ENCODE data around the gene NCKAP5L. TPM values are rescaled to one million over a fixed set of nuclear protein-coding genes. Genes with fewer than 3 reads are reported as not detected.

Gene NCKAP5L, protein sequence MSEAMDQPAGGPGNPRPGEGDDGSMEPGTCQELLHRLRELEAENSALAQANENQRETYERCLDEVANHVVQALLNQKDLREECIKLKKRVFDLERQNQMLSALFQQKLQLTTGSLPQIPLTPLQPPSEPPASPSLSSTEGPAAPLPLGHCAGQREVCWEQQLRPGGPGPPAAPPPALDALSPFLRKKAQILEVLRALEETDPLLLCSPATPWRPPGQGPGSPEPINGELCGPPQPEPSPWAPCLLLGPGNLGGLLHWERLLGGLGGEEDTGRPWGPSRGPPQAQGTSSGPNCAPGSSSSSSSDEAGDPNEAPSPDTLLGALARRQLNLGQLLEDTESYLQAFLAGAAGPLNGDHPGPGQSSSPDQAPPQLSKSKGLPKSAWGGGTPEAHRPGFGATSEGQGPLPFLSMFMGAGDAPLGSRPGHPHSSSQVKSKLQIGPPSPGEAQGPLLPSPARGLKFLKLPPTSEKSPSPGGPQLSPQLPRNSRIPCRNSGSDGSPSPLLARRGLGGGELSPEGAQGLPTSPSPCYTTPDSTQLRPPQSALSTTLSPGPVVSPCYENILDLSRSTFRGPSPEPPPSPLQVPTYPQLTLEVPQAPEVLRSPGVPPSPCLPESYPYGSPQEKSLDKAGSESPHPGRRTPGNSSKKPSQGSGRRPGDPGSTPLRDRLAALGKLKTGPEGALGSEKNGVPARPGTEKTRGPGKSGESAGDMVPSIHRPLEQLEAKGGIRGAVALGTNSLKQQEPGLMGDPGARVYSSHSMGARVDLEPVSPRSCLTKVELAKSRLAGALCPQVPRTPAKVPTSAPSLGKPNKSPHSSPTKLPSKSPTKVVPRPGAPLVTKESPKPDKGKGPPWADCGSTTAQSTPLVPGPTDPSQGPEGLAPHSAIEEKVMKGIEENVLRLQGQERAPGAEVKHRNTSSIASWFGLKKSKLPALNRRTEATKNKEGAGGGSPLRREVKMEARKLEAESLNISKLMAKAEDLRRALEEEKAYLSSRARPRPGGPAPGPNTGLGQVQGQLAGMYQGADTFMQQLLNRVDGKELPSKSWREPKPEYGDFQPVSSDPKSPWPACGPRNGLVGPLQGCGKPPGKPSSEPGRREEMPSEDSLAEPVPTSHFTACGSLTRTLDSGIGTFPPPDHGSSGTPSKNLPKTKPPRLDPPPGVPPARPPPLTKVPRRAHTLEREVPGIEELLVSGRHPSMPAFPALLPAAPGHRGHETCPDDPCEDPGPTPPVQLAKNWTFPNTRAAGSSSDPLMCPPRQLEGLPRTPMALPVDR (N-terminal part only)
- 23.5 TPM for polyA plus RNA-seq (2013, experiment 1 of 2)
- 22.0 TPM for polyA plus RNA-seq (2013, experiment 2 of 2)

DNA sequence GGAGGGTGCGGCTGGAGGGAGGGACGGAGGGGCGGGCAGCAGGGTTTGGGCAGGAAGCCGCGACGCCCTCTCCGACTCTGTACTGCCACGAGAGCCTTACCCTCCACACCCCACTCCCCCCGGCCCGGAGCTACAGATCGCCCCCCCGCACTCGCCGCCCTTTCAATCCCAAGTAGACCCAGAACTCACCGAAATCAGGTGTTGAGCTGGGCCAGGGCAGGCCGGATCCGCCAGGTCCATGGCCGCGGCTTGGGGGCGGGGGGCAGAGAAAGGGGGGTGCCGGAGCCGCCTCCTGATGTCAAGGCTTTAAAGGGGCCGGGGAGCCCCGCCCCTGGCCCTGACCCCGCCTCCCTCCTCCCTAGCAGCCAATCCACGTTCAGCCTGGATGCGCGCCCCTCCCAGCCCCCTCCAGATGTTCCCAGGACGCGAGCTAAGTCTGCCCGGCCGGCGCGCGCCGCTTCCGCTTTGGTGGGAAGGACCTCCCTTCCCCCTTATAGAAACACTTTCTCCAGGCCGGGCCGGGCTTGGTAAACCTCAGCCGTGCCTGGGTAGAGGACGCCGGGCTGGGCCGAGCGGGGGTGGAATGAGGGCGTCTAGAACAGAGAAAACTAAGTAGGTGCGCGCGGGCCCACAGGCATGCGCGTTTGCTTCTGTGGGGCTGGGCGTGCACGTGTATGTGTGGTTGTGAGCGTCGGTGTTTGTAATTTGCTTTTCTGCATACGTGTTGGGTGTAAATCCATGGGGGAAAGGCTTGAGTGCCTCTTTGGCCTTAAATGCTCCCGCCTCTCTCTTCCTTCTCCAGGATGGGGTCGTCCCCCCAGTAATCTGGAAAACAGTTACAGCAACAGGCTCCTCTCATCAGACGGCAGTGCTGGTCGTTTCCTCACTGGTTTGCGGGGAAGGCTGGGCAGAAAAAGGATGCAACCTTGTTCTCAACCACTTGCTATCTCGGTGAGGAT, at the start of gene NCKAP5L:
NCKAP5L (minus strand) TSS at position 281 of the 959 bp plus-strand sequence. CDS start 24,369 bp downstream, outside the sequence.
- Histone ChIP-seq H3K9ac (ENCODE audit: low read length) (peak within 1 kb of the TSS; percentile 93), H2BK15ac (ENCODE audit: low read depth, poor library complexity, severe bottlenecking) (peak within 1 kb of the TSS; percentile 90), H3K4me3 (ENCODE audit: insufficient read depth in 1 of 2, low read depth in 1 of 2, low read length in 2 of 2) (peak within 1 kb of the TSS; percentile 87 to 92), H3K27me3 (ENCODE audit: control insufficient read depth in 1 of 2, insufficient read depth in 1 of 2, low read length in 2 of 2) (no peaks in the 10 kb centered on the region), H2BK12ac (ENCODE audit: low read length in 2 of 2) (peak within 1 kb of the TSS; percentile 37 to 91), H3K79me1 (replicated peaks; ENCODE audit: low read length, poor library complexity, severe bottlenecking) (peaks cover 2% of the 10 kb centered on the region), H4K91ac (ENCODE audit: low read length) (peak within 1 kb of the TSS; percentile 84), H3K14ac (ENCODE audit: low read length in 2 of 2) (peak within 1 kb of the TSS in 1 of 2 experiments; percentile 94), H2BK5ac (ENCODE audit: low read depth, low read length, poor library complexity, severe bottlenecking) (peak within 1 kb of the TSS; percentile 90), H3K27ac (ENCODE audit: low read length, poor library complexity, severe bottlenecking) (peak within 1 kb of the TSS; percentile 99), H3K23ac (ENCODE audit: low read length in 2 of 2) (peak within 1 kb of the TSS in 1 of 2 experiments; percentile 98), H2BK120ac (ENCODE audit: low read depth, low read length) (peak within 1 kb of the TSS; percentile 73), H3K9me3 (ENCODE audit: control insufficient read depth, low read length) (no peaks in the 10 kb centered on the region), H3K4me2 (ENCODE audit: low read length, poor library complexity, severe bottlenecking) (peak within 1 kb of the TSS; percentile 84), H3K36me3 (ENCODE audit: control insufficient read depth in 1 of 2, insufficient read depth in 2 of 2, low read depth in 1 of 2, low read length in 2 of 2) (peaks cover 0 to 17% of the 10 kb centered on the region in 2 experiments), H2AK5ac (ENCODE audit: low read length, severe bottlenecking) (peak within 1 kb of the TSS; percentile 76), H4K8ac (ENCODE audit: low read length) (peak within 1 kb of the TSS; percentile 72), H2AFZ (ENCODE audit: low read depth, low read length) (peak within 1 kb of the TSS; percentile 83), H3K18ac (ENCODE audit: low read depth in 1 of 2, low read length in 2 of 2) (peak within 1 kb of the TSS; percentile 96), H3K4me1 (ENCODE audit: control insufficient read depth, insufficient read depth, low read depth, low read length) (peaks cover 30% of the 10 kb centered on the region), H3K4ac (ENCODE audit: low read depth in 1 of 2, low read length in 2 of 2) (peak within 1 kb of the TSS; percentile 58 to 81)
- peak; percentile 98 for DNase-seq
- WGBS, result under 1% methylated on average over 46 of the region's 61 CpGs

GRCh38 chr12:49877066-49877465, 48.9 kb upstream of the NCKAP5L start:
- H4K8ac ChIP-seq (ENCODE audit: low read length), result no peak overlapping the region
- H3K27me3 ChIP-seq (ENCODE audit: control insufficient read depth in 1 of 2, insufficient read depth in 1 of 2, low read length in 2 of 2), result peaks cover 0 to 16% of the 10 kb centered on the region in 2 experiments
- H3K27ac ChIP-seq (ENCODE audit: low read length, poor library complexity, severe bottlenecking), result no peak overlapping the region
- no peak overlapping the region for H2BK120ac ChIP-seq (ENCODE audit: low read depth, low read length)
- H2BK15ac ChIP-seq (ENCODE audit: low read depth, poor library complexity, severe bottlenecking), result no peak overlapping the region
- no peaks in the 10 kb centered on the region for H3K79me1 ChIP-seq (replicated peaks; ENCODE audit: low read length, poor library complexity, severe bottlenecking)
- H2BK12ac ChIP-seq (ENCODE audit: low read length in 2 of 2), result no peak overlapping the region
- no peak overlapping the region for H3K9ac ChIP-seq (ENCODE audit: low read length)
- H3K9me3 ChIP-seq (ENCODE audit: control insufficient read depth, low read length), result no peaks in the 10 kb centered on the region
- no peaks in the 10 kb centered on the region for H3K4me1 ChIP-seq (ENCODE audit: control insufficient read depth, insufficient read depth, low read depth, low read length)
- no peak overlapping the region for H3K23ac ChIP-seq (ENCODE audit: low read length in 2 of 2)
- H2BK5ac ChIP-seq (ENCODE audit: low read depth, low read length, poor library complexity, severe bottlenecking), result no peak overlapping the region
- H3K18ac ChIP-seq (ENCODE audit: low read depth in 1 of 2, low read length in 2 of 2), result no peak overlapping the region
- H3K4ac ChIP-seq (ENCODE audit: low read depth in 1 of 2, low read length in 2 of 2), result no peak overlapping the region
- no peak overlapping the region for H3K4me2 ChIP-seq (ENCODE audit: low read length, poor library complexity, severe bottlenecking)
- H3K36me3 ChIP-seq (ENCODE audit: control insufficient read depth in 1 of 2, insufficient read depth in 2 of 2, low read depth in 1 of 2, low read length in 2 of 2), result peaks cover 0 to 10% of the 10 kb centered on the region in 2 experiments
- no peak for DNase-seq
- no peak overlapping the region for H3K14ac ChIP-seq (ENCODE audit: low read length in 2 of 2)
- H2AFZ ChIP-seq (ENCODE audit: low read depth, low read length), result no peak overlapping the region
- no peak overlapping the region for H3K4me3 ChIP-seq (ENCODE audit: insufficient read depth in 1 of 2, low read depth in 1 of 2, low read length in 2 of 2)
- H4K91ac ChIP-seq (ENCODE audit: low read length), result no peak overlapping the region
- H2AK5ac ChIP-seq (ENCODE audit: low read length, severe bottlenecking), result no peak overlapping the region
- 69% methylated on average over 4 of the region's 5 CpGs for WGBS

DNA sequence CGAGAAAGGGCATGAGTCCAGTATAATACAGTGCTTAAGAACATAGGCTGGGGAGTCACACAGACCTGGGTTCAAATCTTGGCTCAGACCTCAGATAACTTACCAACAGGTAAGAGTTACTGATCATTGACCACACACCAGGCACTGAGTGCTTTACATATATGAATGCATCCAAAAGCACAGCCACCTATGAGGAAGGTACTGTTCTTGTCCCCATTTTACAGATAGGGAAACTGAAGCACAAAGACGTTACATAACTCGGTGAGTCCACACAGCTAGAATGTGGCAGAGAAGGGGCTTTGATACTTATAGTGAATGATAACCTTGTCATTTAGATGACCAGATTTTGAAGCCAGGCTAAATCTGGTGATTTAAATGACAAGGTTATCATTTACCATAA, 47.9 kb upstream of the NCKAP5L start:
- Histone ChIP-seq H3K27me3 (ENCODE audit: control insufficient read depth in 1 of 2, insufficient read depth in 1 of 2, low read length in 2 of 2) (peaks cover 0 to 13% of the 10 kb centered on the region in 2 experiments), H3K27ac (ENCODE audit: low read length, poor library complexity, severe bottlenecking) (no peak overlapping the region), H2BK12ac (ENCODE audit: low read length in 2 of 2) (no peak overlapping the region), H2BK15ac (ENCODE audit: low read depth, poor library complexity, severe bottlenecking) (no peak overlapping the region), H3K79me1 (replicated peaks; ENCODE audit: low read length, poor library complexity, severe bottlenecking) (no peaks in the 10 kb centered on the region), H3K36me3 (ENCODE audit: control insufficient read depth in 1 of 2, insufficient read depth in 2 of 2, low read depth in 1 of 2, low read length in 2 of 2) (peaks cover 0 to 10% of the 10 kb centered on the region in 2 experiments), H2AFZ (ENCODE audit: low read depth, low read length) (no peak overlapping the region), H3K4me3 (ENCODE audit: insufficient read depth in 1 of 2, low read depth in 1 of 2, low read length in 2 of 2) (no peak overlapping the region), H3K4ac (ENCODE audit: low read depth in 1 of 2, low read length in 2 of 2) (no peak overlapping the region), H3K4me2 (ENCODE audit: low read length, poor library complexity, severe bottlenecking) (no peak overlapping the region), H2BK120ac (ENCODE audit: low read depth, low read length) (no peak overlapping the region), H3K14ac (ENCODE audit: low read length in 2 of 2) (no peak overlapping the region), H3K9ac (ENCODE audit: low read length) (no peak overlapping the region), H3K9me3 (ENCODE audit: control insufficient read depth, low read length) (no peaks in the 10 kb centered on the region), H4K8ac (ENCODE audit: low read length) (no peak overlapping the region), H3K23ac (ENCODE audit: low read length in 2 of 2) (no peak overlapping the region), H2BK5ac (ENCODE audit: low read depth, low read length, poor library complexity, severe bottlenecking) (no peak overlapping the region), H3K4me1 (ENCODE audit: control insufficient read depth, insufficient read depth, low read depth, low read length) (no peaks in the 10 kb centered on the region), H4K91ac (ENCODE audit: low read length) (no peak overlapping the region), H3K18ac (ENCODE audit: low read depth in 1 of 2, low read length in 2 of 2) (no peak overlapping the region), H2AK5ac (ENCODE audit: low read length, severe bottlenecking) (no peak overlapping the region)
- DNase-seq, result no peak
- WGBS, result 94% methylated on average over 3 of the region's 3 CpGs

Data from mesenchymal stem cell (in vitro differentiated cells and primary cell).